ENCODE data around the gene SEC14L3.

Gene SEC14L3

DNA sequence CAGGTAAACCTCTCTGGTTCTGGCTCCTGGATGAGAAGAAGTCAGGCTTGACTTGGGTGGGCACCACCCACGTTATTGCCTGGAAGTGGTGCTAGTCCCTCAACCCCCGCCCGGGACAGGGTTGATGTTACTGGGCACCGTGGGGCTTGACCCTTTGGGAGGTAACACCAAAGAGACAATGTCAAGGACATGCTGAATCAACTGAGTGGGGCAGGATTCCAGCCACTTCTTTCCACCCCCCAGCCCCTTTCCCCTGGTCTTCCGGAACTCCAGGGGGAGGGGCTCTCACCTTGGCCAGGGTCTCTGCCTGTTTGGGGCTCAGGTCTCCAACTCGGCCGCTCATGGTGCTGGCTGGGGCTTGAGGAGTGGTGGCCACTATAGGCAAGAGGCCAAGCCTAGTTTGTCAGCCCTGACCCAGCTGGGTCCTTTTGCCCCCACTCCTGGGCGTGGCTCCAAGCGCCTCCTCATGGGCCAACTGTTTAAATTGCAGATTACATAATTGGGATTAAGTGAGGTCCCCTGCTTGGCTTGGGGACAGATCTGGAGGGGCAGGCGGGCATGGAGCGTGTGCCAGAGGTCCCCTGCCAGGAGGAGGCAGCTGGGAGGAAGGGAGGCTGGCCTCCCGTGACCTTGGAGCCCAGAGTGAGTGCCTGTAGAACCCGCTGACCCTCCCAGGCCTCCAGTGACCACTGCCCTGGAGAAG lies at the start of gene SEC14L3:
SEC14L3 (minus strand) TSS at position 402 of the 703 bp plus-strand sequence; CDS start at position 343, 59 bp downstream.
- TF ChIP-seq GATA2 (IDR thresholded peaks at IDR 0.05; ENCODE audit: low read depth, low read length) (no peak), GATA3 (IDR thresholded peaks at IDR 0.05; ENCODE audit: low read depth, low read length) (no peak)

DNA sequence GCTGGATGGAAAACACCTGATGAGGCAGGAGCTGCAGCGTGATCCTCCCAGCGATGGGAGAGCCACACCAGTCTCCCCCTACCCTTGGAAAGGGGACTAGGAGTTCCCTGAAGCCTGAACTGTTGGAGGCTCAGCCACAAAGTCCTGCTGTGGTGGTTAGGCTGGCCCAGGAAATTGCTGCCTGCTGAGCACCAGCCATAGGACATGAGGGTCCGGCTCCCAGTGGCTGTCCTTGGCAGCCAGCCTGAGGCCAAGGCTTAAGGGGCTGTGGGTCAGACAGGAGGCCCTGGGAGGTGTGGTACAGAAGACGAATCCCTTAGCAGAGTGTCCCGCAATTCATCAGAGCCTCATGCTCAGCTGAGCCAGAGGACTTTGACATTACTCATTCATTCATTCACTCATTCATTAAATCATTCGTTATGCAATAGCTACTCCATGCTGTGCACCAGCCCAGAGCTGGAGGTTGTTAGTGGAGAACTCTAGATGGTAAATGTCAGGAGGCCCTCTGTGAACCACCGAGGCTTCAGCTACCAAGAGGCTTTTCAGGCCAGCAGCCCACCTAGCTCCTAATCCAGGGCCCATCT lies 48.1 kb upstream of the SEC14L3 start:
- TF ChIP-seq GATA2 (IDR thresholded peaks at IDR 0.05; ENCODE audit: low read depth, low read length): no peak
- no peak for TF ChIP-seq GATA3 (IDR thresholded peaks at IDR 0.05; ENCODE audit: low read depth, low read length)

DNA sequence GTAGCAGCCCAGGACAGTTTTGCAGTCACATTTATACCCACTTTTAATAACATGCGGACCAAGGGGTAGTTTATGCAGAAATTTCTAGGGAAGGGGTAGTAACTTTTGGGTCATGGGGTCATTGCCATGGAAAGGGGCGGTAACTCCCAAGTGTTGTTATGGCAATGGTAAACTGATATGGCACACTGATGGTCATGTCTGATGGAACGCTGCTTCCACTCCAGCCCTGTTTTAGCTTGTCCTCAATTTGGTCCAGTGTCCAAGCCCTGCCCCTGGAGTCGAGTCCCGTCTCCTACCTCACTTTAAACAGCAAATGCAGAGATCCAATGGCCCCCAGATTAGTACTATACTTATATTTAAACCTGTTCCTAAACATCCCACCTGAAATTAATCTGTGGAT lies 44.9 kb upstream of the SEC14L3 start:
- no peak for TF ChIP-seq GATA3 (IDR thresholded peaks at IDR 0.05; ENCODE audit: low read depth, low read length)
- no peak for TF ChIP-seq GATA2 (IDR thresholded peaks at IDR 0.05; ENCODE audit: low read depth, low read length)

DNA sequence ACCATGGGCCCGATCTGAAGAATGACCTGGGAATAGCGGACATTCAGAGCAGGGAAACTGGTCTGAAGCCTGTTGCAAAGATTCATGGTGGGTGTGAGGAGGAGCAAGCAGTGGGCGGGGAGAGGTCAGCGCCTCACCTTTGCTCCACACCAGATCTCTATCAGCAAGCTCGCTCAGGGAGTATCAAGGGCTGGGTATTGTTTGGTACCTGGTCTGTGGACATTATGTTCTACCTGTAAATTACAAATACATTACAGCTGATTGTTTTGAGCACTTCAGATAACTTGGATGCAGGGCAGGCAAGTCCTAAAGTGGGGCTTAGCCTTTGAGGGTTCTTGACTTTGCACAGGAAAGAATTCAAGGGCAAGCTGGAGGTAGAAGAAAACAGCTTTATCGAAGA lies 44.5 kb upstream of the SEC14L3 start:
- TF ChIP-seq GATA2 (IDR thresholded peaks at IDR 0.05; ENCODE audit: low read depth, low read length): no peak
- TF ChIP-seq GATA3 (IDR thresholded peaks at IDR 0.05; ENCODE audit: low read depth, low read length): no peak

DNA sequence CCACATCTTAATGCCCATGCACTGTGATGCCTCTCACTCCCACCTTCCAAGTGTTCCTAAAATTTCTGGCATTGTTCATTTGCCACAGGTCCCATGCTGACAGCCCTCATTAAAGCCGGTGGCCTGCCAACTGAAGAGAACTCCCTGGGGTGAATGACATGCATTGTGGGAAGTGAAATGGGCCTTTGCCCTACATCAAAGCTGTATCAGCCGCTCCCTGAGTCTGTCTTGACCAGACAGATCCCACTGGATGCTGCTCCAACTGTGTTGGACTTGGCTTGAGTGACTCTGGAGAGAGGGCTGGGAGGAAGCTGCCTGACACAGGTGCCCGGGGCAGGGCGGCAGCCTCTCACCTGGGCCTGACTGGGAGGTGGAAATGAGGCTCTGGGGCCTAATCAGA lies 42.4 kb upstream of the SEC14L3 start:
- TF ChIP-seq GATA2 (IDR thresholded peaks at IDR 0.05; ENCODE audit: low read depth, low read length) (no peak), GATA3 (IDR thresholded peaks at IDR 0.05; ENCODE audit: low read depth, low read length) (no peak)

DNA sequence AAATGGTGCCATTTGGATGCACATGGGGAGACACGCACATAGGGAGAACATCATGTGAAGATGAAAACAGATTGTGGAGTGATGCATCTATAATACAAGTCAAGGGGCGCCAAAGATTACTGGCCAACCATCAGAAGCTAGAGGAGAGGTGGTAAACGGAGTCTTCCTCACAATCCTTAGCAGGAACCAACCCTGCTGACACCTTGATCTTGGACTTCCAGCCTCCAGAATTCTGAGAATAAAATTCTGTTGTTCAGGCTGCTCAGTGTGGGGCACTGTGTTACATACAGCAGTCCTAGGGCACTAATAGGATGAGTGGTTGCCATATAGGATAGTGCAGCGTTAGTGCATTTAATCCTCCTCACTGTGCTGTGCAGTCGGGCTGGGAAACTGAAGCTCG lies 41.6 kb upstream of the SEC14L3 start:
- TF ChIP-seq GATA3 (IDR thresholded peaks at IDR 0.05; ENCODE audit: low read depth, low read length): no peak
- TF ChIP-seq GATA2 (IDR thresholded peaks at IDR 0.05; ENCODE audit: low read depth, low read length): no peak

DNA sequence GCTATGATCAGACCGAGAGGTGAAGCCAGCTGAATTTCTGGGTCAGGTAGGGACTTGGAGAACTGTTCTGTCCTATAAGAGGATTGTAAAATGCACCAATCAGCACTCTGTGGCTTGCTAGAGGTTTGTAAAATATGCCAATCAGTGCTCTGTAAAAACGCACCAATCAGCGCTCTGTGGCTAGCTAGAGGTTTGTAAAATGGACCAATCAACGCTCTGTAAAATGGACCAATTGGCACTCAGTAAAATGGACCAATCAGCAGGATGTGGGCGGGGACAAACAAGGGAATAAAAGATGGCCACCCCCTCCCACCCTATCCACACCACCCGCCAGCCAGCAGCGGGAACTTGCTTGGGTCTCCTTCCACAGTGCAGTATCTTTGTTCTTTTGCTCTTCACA lies 40.1 kb upstream of the SEC14L3 start:
- no peak for TF ChIP-seq GATA3 (IDR thresholded peaks at IDR 0.05; ENCODE audit: low read depth, low read length)
- no peak for TF ChIP-seq GATA2 (IDR thresholded peaks at IDR 0.05; ENCODE audit: low read depth, low read length)

DNA sequence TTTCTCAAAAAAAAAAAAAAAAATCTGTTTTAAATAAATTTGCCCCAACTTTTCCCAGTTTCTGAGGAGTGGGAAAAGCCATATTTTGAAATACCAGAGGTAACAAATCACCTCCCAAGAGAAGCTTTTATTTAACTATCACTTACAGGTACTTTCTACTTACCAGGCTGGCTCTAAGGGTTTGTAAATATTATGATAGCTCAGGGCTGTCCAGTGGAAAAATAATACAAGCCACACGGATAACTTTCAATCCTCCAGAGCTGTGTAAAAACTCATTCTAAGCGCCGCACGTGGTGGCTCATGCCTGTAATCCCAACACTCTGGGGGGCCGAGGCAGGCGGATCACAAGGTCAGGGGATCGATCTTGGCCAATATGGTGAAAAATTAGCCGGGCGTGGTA lies 39.3 kb upstream of the SEC14L3 start:
- TF ChIP-seq GATA2 (IDR thresholded peaks at IDR 0.05; ENCODE audit: low read depth, low read length) (no peak), GATA3 (IDR thresholded peaks at IDR 0.05; ENCODE audit: low read depth, low read length) (no peak)

DNA sequence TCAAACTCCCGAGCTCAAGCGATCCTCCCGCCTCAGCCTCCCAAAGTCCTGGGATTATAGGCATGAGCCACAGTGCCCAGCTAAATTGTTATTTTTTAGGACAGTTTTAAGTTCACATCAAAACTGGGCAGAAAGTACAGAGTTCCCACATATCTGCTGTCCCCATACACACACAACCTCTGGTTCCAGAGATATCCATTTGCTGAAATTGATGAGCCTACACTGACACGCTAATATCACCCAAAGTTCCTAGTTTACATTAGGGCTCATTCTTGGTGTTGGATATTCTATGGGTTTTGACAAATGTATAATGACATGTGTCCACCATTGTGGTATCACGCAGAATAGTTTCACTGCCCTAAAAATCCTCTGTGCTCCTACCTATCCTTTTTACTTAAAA lies 36.4 kb upstream of the SEC14L3 start:
- TF ChIP-seq GATA3 (IDR thresholded peaks at IDR 0.05; ENCODE audit: low read depth, low read length): no peak
- no peak for TF ChIP-seq GATA2 (IDR thresholded peaks at IDR 0.05; ENCODE audit: low read depth, low read length)

DNA sequence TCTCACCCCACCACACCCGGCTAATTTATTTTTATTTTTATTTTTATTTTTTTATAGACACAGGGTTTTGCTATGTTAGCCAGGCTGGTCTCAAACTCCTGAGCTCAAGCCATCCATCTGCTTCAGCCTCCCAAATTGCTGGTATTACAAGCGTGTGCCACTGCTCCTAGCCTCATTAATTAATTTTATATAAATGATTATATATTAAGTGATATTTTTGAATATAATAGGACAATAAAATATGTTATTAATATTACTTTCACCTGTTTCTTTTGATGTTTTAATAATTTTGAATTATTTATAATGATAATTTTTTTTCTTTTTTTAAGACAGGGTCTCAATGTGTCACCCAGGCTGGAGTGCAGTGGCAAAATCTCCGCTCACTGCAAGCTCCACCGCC lies 35.9 kb upstream of the SEC14L3 start:
- TF ChIP-seq GATA2 (IDR thresholded peaks at IDR 0.05; ENCODE audit: low read depth, low read length) (no peak), GATA3 (IDR thresholded peaks at IDR 0.05; ENCODE audit: low read depth, low read length) (no peak)

DNA sequence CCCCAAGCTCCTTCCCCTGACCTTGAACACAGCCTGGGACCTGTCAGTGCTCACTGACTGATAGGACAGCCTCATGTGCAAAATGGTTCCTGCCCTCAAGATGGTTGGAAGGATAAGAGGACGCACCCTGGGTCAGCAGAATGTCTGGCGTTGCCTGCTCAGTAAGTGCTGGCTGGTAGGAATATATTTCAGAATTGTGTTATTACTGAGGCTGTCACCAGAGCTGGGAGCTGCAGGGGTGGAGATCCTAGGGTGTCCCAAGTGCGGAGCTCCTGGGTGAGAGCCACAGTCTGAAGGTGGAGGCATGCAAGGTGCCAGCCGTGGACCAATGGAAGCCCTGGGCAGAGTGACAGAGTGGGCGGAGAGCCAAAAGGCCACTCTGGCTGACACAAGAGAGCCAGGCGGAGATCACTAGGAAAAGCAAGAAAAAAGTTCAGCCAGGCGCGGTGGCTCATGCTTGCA lies 34.7 kb upstream of the SEC14L3 start:
- TF ChIP-seq GATA3 (IDR thresholded peaks at IDR 0.05; ENCODE audit: low read depth, low read length) (no peak), GATA2 (IDR thresholded peaks at IDR 0.05; ENCODE audit: low read depth, low read length) (peak; percentile 70)

DNA sequence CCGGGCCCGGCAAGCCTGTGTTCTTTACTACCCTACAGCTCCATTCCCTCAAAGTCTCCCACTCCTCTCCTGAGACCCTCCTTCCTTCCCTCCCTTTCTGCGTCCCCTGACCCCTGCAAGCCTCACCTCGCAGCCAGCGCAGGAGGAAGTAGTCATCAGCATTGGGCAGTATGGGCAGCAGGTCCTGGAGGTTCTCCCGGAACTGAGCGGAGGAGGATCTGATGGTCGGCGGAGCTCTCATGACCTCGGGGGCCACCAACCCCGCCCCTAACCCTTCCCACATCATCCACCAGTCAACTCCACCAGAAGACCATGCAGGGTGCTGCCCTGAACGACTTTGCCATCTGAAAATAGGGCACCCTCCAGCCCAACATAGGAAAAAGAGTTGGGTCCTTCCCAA lies 31.7 kb upstream of the SEC14L3 start:
- TF ChIP-seq GATA2 (IDR thresholded peaks at IDR 0.05; ENCODE audit: low read depth, low read length) (no peak), GATA3 (IDR thresholded peaks at IDR 0.05; ENCODE audit: low read depth, low read length) (no peak)

DNA sequence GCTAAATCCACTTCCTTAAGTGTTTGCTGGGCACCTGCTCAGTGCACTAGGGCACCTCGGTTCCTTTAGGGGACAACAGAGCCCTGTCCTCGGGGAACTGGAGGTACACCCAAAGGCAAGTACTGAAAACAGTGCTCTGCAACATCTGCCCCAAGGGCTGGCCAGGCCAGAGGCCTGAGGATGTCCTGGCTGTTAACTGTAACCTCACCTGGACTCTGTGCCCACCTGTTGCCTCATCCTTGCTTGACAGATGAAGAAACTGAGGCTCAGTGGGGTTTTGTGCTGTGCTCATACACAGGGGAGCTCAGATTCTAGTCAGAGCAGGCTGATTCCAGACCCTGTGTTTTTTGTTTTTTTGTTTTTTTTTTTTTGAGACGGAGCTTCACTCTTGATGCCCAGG lies 31.1 kb upstream of the SEC14L3 start:
- TF ChIP-seq GATA2 (IDR thresholded peaks at IDR 0.05; ENCODE audit: low read depth, low read length): no peak
- TF ChIP-seq GATA3 (IDR thresholded peaks at IDR 0.05; ENCODE audit: low read depth, low read length): no peak

DNA sequence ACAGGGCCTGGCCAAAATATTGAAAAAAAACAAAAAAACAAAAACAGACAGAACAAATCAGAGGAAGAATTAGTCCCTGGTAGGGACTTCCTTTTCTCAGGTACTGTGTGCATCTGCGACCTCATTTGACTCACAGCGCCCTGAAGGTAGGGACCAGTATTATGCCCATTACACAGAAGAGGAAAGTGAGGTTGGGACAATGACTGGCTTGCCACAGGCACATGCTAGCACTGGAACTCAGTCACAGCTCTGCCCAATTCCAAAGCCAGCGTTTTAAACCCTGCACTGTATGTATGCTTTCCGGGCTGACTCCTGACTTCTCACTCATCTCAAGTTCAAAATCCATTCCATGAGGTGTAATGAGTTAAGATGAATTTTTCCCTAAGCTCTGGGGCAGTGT lies 30.3 kb upstream of the SEC14L3 start:
- no peak for TF ChIP-seq GATA3 (IDR thresholded peaks at IDR 0.05; ENCODE audit: low read depth, low read length)
- TF ChIP-seq GATA2 (IDR thresholded peaks at IDR 0.05; ENCODE audit: low read depth, low read length): no peak

DNA sequence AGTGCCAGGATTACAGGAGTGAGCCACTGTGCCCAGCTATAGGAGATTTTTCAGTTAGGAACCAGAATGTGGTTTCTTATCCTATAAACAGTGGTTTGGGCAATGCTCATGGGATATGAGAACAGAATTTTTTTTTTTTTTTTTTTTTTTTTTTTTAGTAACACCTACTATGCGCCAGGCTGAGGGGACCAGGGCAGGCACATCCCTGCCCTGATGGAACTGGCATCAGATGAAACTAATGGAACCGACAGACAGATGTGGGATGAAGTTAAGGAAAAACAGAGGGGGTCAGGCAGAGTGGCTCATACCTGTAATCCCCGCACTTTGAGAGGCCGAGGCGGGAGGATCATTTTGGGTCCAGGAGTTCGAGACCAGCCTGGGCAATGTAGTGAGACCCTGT lies 28.8 kb upstream of the SEC14L3 start:
- TF ChIP-seq GATA3 (IDR thresholded peaks at IDR 0.05; ENCODE audit: low read depth, low read length) (no peak), GATA2 (IDR thresholded peaks at IDR 0.05; ENCODE audit: low read depth, low read length) (no peak)
